NCI-H1694 treated with DMSO at 0.1 percent for 48 hours (cell line): ENCODE data around the gene MSRB2.
"Not testable (repeated sequence)": the region's sequence is repeated elsewhere in the genome, so short reads cannot be mapped to it uniquely, and the experiment has no call there.

Source experiments
- DNase-seq: peaks from one replicate; lab custom pipeline; 2025; lab: John Stamatoyannopoulos, UW

The MSRB2 gene

GRCh38 chr10:23070092-23070912, 25.1 kb upstream of the MSRB2 start:
- DNase-seq, result not testable (repeated sequence)

DNA sequence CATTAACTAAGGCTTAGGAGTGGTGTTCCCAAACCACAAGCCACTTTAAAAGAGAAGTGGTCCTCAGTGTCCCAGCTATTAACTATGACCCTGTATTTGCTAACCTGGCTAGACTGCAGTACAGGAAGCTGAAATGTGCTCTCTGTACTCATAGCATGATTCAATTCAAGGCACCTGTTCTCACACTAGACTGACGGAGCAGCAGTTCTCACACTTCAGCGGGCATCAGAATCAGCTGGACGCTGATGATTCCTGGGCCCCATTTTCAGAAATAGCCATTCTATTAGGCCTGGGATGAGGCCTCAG, 24.5 kb upstream of the MSRB2 start:
- no peak for DNase-seq

GRCh38 chr10:23072593-23072992, 22.8 kb upstream of the MSRB2 start:
- not testable (repeated sequence) for DNase-seq

DNA sequence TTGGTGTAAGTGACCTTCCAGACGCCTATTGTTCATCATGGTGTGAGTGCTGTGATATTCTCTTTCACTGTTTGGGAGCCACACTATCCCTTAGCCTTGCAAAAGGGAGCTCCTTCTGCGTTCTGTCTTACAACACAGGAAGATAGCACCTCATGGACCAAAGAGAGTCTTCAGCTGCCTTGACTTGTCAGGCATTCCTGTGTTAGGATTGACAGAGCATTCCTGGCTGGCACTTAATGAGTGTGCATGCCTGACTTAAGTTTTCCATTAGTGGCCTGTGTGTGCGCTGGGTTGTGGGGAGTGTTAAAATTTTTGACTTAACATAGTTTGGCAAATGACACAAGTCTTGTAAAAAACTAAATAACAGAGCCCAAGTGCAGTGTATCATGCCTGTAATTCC, 21.9 kb upstream of the MSRB2 start:
- DNase-seq, result no peak

DNA sequence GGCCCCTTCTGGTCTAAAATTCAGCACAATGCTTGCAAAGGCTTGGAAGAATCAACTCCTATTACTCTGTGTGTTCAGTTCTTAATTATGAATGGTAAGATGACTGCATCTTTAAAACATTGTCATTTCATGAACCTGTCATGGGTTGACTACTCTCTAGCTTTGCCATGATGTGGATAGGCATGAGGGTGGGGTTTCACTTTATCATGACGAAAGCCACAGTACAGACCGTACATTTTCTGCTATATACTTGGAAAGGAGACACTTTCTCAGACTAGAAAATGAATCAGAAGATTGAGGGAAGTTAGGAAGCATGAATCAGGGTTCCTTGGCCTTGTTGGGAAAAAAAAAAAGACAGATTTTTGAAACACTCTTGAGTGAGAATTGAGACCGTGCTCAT, 19.7 kb upstream of the MSRB2 start:
- DNase-seq, result no peak

GRCh38 chr10:23078114-23078513, 17.3 kb upstream of the MSRB2 start:
- no peak for DNase-seq

DNA sequence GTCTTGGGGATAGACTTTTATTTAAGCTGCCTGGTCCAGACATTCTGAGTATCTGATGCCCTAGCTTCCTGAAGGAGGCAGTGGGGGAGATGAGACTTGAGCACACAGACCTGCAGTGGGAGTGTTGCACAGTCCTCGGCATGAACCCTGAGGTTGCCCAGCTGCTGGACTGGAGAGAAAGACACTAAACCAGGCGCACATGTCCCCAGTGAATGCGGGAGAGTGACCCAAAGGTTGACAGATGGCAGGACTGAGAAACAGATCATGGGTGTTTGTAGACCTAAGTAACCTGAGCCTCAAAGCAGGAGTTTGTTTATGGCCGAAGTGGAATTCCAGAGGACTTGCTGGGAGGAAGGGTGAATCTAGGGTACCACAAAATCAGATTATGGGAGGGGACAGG, 15.7 kb upstream of the MSRB2 start:
- DNase-seq, result no peak

DNA sequence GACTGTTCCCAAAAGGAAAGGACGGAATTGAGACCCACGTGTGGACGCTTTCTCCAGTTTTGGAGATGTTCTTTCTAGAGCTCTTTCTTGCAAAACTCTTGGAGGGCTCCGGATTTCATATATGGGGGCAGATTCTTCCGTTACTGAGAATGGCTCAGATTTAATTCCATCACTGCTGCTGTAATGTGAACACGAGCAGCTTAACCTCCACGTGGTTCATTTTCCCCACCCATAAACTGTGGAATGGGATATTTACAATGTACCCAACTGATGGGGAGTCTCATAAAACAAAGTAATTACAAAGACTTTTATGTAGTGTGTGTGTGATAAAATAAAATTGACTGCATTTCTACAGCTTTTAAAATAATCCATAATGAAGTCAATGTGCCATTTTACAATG, 15.1 kb upstream of the MSRB2 start:
- DNase-seq, result no peak

GRCh38 chr10:23081221-23081750, 14.1 kb upstream of the MSRB2 start:
- DNase-seq, result no peak

DNA sequence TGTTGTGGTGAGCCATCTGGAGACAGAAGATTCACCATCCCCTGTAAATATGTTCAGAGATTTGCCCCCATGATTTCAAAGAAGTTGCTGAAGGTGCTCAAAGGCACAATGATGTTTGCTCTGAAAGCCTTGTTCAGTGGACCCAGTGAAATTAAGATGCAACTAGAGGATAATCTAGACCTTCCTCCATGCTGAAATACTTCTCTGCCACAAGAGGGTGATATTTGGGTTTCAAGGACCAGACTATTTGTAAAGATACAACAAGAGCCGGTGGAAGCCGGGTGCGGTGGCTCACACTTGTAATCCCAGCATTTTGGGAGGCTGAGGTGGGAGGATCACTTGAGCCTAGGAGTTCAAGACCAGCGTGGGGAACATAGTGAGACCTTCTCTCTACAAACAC, 13.5 kb upstream of the MSRB2 start:
- DNase-seq, result no peak

DNA sequence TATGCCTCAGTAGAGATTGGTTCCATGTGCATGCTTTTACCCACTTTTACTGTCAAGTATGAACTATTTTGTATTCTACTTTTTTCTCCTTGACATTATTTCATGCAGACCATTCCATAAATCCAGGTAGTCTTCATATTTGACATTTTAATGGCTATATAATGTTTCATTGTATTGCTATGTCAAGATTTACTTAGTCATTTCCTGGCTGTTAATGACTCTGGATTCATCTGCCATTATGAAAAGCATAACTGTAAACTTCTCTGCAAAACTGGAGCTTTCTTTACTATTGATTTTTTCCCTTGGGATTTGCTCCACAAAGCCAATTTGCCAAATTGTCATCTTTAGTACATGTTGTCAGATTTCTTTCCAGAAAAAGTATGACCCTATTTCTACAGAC, 6.8 kb upstream of the MSRB2 start:
- DNase-seq, result no peak

DNA sequence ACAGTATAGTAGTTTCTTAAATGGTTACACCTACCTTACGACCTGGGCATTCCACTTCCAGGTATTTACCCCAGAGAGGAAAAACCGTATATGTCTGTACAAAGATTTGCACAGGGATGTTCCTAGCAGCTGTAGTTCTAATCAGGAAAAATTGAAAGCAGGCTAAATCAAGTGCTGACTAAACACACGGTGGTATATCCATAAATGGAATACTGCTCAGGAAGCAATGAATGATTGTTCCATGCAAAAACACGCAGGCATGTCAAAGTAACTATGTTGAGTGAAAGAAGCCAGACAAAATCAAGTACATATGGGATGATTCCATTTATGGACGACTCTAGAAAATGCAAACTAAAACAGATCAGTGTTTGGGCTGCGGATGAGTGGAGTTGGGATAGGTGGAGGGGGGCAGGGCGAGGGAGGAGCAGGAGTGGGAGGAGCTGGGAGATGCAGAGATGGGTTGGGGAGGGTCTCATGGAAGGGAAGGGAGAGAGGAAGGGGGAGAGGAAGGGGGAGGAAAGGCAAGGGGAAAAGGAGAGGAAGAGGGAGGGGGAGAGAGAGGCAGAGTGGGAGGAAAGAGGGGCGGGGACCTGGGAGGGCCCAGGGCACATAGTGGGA, 484 bp upstream of the MSRB2 start:
- no peak for DNase-seq

DNA sequence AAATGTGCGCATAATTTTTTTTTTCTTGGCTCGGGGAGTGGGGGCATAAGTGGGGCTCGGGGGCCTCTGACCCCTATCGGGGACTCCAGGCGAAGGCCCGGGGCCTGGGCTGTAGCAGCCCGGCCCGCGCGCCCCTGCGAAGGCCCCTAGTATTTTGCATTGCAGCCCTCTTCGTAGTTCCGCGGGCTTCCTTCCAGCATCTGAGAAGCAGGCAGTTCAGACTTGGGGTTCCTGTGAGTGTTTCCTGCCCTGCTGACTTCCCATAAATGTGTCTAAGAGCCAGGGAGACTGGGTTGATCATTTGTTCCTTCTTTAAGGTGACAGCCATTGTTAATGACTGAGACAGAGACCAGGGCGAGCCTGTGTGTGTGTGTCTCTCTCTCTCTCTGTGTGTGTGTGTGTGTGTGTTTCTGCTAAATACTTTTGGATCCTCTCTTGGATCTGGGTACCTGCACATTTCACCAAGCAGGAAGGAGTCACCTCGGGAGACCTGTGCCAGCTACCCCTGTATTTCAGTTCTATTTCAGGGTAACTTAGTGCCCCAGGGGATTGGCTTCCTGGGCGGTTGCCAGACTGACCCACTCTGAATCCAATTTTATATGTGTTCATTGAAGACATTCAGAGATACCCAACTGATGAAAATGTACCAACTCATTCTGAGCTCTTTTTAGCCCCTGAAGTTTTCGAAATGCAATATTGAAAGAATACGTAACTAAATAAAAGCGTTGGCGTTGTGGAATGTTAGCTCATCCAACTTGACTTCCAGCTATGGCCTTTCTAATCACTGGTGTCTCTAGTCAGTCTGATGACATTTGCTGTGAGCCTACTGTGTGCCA, 805 bp downstream of the MSRB2 start:
- DNase-seq, result peak; percentile 8

- DNase-seq, result no peak
These were observed 1.6 kb downstream of the MSRB2 start for GRCh38 chr10:23096802-23097549.

DNA sequence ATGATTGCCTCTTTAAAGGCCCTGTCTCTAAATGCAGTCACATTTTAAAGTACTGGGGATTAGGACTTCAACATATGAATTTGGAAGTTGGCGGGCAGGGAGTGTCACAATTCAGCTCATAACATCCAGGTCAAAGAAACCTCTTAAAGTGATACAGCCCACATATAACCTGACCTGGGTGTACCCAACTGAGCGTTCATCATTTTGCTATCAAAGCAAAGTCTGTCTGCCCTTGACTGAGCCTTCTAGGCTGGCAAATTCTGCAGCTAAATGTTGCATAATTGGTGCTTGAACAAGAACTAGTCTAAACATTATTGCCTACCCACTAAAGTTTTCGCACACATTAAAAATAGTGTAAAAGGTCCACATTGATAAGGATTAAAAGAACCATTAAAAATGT, 3.7 kb downstream of the MSRB2 start:
- no peak for DNase-seq

- DNase-seq, result no peak
These were observed 4.4 kb downstream of the MSRB2 start for GRCh38 chr10:23099816-23100215.

DNA sequence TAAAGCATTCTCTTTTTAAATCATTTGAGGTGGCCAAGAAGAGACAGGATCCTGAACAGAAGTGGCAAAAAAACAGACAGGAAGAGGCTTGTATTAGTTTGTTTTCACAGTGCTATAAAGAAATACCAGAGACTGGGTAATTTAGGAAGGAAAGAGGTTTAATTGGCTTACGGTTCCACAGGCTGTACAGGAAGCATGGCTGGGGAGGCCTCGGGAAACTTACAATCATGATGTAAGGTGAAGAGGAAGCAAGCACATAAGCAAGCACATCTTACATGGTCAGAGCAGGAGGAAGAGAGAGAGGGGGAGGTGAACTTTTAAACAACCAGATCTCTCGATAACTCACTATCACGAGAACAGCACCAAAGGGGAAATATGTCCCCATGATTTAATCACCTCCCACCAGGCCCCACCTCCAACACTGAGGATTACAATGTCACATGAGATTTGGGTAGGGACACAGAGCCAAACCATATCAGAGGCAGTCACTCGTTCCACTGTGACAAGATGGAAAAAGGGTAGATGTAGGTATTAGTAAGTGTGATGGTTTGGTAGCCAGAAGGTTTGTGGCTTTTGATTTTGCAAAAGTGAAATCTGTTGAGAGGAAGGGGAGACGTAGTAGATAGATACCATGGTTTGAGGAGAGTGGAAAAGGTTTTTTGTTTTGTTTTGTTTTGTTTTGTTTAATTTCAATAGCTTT, 5.1 kb downstream of the MSRB2 start:
- no peak for DNase-seq

GRCh38 chr10:23106331-23107072, 11.1 kb downstream of the MSRB2 start:
- DNase-seq, result no peak

DNA sequence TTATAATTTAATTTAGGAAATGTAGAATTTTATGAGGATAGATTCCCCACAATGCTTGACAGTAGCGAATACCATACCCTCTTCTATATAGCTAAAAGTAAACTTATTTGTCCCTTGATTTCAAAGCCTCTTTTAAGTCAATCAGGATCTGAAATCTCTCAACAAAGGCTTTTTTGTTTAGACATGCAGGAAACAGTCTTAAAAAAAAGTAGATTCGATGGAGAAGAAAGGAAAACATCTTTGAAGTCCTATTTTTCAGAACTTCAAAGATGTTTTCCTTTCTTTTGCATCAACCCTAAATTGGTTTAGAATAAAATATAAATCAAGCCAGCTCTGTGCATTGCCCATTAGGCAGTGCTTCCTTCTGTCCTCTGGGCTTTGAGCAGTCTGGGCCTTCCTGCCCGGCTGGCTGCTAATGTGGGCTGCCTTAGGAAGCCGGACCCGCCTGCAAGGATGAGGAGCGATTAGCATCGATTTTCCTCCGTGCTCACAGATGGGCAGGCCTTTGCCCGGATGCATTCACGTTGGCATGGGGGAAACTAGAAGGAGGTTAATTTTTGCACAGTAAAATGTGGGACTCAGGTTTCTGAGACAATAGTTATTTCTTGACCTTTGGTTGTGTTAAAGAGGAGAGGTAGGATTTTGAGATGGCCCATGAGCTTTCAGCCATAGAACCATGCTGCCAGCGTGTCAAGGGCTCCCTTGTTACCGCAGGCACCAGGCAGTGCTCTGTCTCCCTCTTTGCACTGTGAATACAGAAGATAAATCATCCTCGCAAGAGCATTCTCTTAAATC, 15.5 kb downstream of the MSRB2 start:
- DNase-seq, result no peak
